Measurements from ENCODE around the gene EHD4.

EHD4 gene

DNA sequence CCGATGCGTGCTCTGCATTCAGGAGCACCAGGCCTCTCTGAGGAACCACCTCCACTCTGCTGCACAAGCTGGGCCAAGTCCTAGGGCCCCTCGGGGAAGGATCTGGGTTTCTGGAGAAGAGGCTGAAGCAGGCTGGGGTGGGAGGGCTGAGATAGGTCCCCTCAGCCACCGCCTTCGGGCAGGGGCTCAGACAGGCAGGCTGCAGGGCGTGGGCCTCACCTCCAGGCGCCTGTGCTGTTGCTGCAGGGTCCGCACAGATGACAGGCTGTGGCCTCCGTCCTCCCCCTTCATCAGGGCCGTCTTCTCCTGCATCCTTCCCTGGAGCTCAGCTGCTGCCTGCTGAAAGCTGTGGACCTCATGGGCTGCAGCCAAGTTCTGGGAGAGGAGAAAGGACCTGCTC, 118.5 kb downstream of the EHD4 start:
- DNase-seq = no peak

DNA sequence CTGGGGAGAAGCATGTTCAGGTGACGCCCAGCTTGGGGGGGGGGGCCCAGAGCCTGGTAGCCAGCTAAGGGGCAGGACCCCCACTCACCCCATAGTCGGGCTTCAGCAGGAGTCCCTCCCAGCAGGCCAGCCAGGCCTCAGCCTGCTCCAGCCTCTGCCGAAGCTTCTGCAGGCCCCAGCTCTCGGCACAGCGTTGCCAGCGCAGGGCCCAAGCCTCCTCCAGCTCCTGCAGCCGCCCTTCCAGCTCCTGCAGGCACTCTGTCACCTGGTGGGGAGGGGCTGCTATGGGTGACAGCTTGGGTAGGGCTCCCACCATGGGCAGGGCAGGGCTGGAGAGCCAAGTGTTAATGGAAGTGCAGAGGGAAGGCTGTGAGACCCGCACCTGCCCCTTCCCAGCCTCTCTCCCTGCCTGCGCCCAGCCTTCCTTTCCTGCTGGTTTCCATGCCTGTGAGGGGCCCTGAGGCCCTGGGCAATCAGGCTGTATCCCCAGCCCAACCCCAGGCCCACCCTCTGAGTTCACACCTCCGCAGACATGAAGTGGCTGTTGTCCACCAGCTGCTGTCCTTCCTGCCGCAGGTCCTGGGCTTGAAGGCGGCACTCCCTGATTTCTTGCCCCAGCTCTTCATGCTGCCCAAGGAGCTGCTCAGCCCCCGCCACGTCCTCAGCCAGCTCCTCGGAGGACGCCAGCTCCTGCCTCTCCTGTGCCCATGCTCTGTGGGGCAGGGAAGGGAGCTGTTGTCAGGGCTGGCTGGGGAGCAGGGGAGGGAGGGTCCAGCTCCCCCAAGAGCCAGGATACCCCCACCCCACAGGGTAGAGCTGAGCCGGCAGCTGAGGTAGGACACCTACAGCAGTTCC, 119.4 kb downstream of the EHD4 start:
- no peak for DNase-seq

DNA sequence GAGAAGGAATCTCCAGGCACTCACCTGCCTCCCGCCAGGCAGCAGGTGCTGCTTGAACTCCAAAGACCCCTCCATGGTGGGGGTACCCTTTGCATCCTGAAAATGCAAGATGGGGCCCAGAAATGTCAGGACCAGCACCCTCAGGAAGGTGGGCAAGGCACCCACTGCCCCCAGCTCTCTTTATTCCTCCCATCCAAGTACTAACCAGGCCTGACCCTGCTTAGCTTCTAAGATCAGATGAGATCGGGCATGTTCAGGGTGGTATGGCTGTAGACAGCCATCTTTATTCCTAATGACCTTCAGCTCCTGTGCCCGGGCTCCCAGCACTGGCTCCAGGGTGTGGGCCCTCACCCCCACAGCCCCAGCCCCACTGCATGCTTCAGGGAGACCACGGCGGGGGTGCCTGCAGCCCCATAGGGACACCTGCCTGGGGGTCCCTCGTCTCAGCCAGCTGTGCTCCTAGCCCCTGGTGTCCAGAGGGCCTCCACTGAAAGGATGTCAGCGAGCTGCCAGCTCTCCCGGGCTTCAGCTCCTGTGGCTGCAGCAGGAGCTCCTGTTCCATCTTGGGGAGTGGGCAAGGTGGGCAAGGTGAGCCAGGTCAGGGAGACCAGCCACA, 120.5 kb downstream of the EHD4 start:
- DNase-seq = no peak

DNA sequence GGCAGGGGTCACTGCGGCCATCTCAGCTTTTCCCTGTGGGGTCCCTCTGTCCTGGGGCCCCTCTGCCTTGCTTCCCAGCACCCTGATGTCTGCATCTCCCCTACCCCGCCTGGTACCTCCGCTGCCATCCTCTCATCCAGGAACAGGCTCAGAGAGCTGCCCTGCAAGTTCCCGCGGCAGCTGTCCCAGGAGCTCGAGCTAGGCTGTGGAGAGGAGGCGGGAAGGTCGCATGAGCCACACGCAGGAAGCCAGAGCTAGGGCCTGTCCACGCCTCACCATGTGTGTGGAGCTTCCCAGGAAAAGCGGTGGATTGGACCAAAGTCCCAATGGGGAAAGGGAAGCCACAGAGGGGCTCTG, 121.2 kb downstream of the EHD4 start:
- DNase-seq = no peak

DNA sequence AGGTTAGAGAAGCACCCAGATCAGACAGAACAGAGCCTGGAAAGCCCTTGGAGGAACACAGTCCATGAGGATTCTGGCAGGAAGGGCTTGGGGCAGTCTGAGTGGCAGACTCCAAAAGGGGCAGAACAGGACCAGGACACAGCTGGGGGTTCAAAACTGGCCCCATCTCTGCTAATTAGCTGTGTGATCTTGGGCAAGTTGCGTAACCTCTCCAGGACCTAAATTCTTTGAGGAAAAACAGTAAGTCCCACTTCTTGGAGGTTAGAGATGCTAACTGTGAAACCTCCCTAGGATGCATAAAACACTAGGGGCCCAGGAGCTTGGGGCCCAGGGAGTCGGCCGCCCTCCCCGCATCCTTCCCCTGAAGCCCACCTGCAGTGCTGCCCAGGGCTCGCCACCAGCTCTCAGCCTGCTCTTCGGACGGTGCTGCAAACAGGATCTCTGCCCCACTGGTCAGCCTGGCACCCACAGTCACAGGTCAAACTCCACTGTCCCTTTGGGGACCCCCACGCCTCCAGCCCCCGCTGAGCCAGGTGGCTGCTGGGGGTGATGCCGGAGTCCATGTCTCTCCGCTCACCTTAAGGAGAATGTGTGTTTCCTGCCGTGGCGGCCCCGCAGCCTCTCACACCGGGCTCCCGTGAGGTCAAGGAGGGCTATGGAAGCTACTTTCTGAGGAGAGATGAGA, 121.7 kb downstream of the EHD4 start:
- DNase-seq = no peak

DNA sequence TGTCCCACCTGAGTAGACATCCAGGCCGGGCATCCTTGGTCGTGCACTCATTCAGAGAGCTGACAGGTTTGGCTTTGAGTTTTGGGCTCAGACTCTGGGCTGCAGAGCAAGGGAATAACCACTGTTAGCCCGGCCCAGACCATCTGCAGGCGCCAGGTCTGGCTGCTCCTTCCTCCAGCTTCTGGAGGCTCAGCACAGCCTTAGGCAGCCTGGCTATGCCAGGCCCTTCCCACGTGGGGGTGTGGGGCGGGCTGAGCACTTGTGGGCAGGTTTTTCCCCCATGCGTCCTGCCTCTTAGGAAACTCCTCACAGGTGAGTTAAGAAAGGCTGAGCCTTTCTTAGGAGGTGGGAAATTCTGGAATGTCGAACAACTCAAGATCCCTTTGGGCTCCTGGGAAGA, 122.5 kb downstream of the EHD4 start:
- no peak for DNase-seq

DNA sequence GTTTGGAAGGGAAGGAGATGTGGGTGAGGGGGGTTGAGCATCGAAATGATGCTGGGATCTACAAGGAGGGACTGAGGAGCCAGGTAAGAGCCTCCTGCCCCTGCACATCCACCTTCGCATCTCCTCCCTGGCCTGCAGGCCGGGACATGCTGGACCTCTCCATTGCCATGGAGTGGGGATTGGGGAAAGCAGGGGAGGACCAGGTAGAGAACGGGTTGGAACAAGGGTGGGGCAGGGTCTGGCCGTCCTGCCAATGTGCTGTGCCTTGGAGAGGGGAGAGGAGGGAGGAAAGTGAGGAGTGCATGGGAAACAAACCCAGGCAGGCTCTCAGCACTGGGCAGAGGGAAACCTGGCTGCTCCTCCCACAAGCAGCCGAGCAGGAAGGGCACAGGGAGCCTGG, 123.2 kb downstream of the EHD4 start:
- DNase-seq = no peak

DNA sequence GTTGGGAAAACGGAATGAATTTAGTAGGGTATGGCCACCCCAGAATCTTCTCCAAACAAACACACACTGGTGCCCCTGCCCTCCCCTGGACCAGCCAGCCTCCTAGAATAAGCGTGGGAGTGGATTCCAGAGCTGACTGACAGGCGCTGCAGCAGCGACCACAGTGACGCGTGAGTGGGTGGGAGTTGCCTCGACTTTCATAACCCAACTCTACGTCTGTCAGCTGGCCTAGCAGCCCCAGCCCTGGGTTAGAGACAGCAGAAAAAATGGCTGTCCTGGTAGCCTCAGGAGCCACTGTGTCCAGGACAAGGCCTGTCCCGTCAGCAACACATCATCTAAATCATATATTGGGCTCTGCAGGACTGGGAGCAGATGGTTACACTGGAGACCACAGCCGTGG, 123.7 kb downstream of the EHD4 start:
- DNase-seq = no peak

DNA sequence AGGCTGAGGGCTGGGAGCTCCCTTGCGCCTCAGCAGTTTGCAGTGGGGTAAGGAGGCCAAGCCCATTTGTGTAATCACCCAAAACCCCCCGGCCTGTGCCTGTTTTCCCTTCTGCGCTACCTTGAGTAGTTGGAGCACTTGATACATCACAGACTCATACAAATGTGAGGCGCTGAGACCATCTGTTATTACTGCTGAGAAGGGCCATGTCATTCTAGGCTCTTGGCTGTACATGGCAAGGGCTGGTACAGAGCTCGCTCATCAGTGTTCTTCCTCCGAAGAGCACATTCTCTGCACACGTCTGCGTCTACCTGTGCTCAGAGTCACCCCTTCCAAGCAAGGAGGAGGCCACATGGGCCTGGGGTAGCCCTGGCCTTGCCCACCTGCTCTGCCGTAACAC, 124.4 kb downstream of the EHD4 start:
- no peak for DNase-seq

DNA sequence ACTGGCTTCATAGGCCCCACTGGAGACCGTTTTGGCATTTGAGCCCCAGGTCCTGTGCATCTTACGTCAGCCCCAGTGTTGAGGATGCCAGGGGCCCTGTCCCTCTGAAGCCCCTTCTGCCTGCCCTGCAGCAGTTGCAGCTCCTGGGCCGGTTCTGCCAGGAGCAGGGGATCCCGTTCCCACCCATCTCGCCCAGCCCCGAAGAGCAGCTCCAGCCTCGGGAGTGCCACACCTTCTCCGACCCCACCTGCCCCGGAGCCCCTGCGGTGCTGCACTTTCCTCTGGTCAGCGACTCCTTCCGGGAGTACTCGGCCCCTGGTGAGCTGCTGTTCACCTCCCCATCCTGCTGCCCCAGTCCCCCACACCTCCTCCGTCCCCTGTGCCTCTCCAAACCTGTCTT, 125.2 kb downstream of the EHD4 start:
- no peak for DNase-seq

Data from fibroblast of skin of back (primary cell).